Activated CD4-positive, alpha-beta T cell treated with anti-CD3 and anti-CD28 coated beads for 36 hours (primary cell): Measurements from ENCODE around the gene MACROD2. TPM values are rescaled to one million over a fixed set of nuclear protein-coding genes. Genes with fewer than 3 reads are reported as not detected.

Experiments
- ATAC-seq: fragments of 200-7000 bp; cut with Tn5 transposase; one replicate; pipeline ENCODE4 v1.10.0; 2021; ENCODE audit warnings: mild to moderate bottlenecking, moderate library complexity
- CTCF ChIA-PET: fragments of 350-600 bp; sonication (Branson Sonifier 250); formaldehyde crosslinking; loops from one replicate; lab custom pipeline; 2021; ENCODE audit warnings: antibody characterized with exemption; lab: Charles Lee
- POLR2A ChIA-PET: fragments of 350-600 bp; sonication (Branson Sonifier 250); formaldehyde crosslinking; loops from one replicate; lab custom pipeline; 2021; ENCODE audit warnings: antibody characterized with exemption, inconsistent platforms; lab: Charles Lee
- DNase-seq: peaks from one replicate; pipeline ENCODE4 v3.0.0-alpha.2; 2020
- H3K27ac Mint-ChIP-seq: one replicate; pipeline ENCODE4 v1.8.0; 2021; ENCODE audit warnings: mixed read lengths
- H3K27me3 Mint-ChIP-seq: one replicate; pipeline ENCODE4 v1.8.0; 2021; ENCODE audit warnings: mixed read lengths
- H3K36me3 Mint-ChIP-seq: one replicate; pipeline ENCODE4 v1.8.0; 2021; ENCODE audit warnings: low read depth, mixed read lengths
- H3K4me1 Mint-ChIP-seq: one replicate; pipeline ENCODE4 v1.8.0; 2021; ENCODE audit warnings: mixed read lengths
- H3K4me3 Mint-ChIP-seq: one replicate; pipeline ENCODE4 v1.8.0; 2021; ENCODE audit warnings: mild to moderate bottlenecking, moderate library complexity, mixed read lengths
- H3K9me3 Mint-ChIP-seq: one replicate; pipeline ENCODE4 v1.8.0; 2021; ENCODE audit warnings: low read depth, mixed read lengths
- intact Hi-C, 2 experiments: fragments of 100-400 bp; cut with DNase I in 1 of 2; cut with micrococcal nuclease in 1 of 2; formaldehyde crosslinking; loops; one replicate each; pipeline versions ENCODE4 v1.14.2 to v1.15.1; 2022 to 2024; cut with DNase I, micrococcal nuclease
- total RNA-seq, 2 experiments: library from RNA; stranded (reverse); gene quantifications; one replicate each; pipeline ENCODE4 v1.2.3, GENCODE V29; 2021

The MACROD2 gene
- total RNA-seq, 2 experiments from 2014 or later = not detected

DNA sequence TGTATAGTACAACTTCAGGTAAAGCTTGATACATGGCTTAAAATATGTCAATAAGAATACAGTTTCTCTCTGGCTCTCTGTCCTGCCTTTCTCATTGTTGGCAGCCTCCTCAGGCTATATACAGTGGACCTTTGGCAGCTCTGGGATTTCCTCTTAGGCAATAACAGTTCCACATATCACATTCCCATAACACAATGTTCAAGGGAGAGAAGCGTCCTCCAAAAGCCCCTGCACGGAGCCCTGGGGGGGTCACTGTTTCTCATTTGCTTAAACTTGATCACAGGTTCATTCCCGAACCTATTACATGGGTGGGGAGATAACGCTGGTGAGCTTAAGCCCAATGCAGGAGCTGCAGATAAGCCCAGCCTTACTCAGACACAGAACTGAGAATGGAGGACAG lies 346.5 kb downstream of the MACROD2 start:
- H3K9me3 Mint-ChIP-seq = peaks cover 4% of the 10 kb centered on the region
- H3K4me1 Mint-ChIP-seq = no peaks in the 10 kb centered on the region
- no peak overlapping the region for H3K27ac Mint-ChIP-seq
- H3K4me3 Mint-ChIP-seq = no peak overlapping the region
- intact Hi-C loops = no loop called here
- ATAC-seq (no peak), DNase-seq (no peak)
- H3K27me3 Mint-ChIP-seq = no peaks in the 10 kb centered on the region
- CTCF ChIA-PET = interaction anchor here (0.6 kb wide), 1 partner anchor 47 kb away, joined by 3 read pairs; no protein-coding TSS in a partner anchor
- POLR2A ChIA-PET = no interaction called here
- H3K36me3 Mint-ChIP-seq = no peaks in the 10 kb centered on the region

DNA sequence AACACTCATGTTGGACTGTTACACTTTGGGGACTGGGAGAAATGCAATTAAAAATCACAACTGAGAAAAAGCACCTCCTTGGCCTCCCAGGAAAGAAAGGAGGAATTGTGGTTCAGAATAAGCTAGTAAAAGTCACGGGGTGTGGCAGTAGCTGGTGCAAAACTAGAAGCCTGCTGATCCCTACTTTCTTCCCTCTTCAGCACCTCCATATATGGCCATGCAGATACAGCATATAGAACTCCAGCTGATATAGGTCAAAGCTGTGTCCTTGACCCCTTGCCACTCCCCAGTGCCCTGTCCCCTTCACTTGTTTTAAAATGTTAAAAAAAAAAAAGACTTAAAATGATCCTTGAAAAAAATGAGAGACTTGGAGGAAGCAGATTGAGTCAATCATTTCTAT lies 347.6 kb downstream of the MACROD2 start:
- H3K4me3 Mint-ChIP-seq = no peak overlapping the region
- ATAC-seq (no peak), DNase-seq (no peak)
- H3K27ac Mint-ChIP-seq = no peak overlapping the region
- no peaks in the 10 kb centered on the region for H3K36me3 Mint-ChIP-seq
- H3K27me3 Mint-ChIP-seq = no peaks in the 10 kb centered on the region
- POLR2A ChIA-PET = no interaction called here
- H3K9me3 Mint-ChIP-seq = peaks cover 8% of the 10 kb centered on the region
- intact Hi-C loops = no loop called here
- no peaks in the 10 kb centered on the region for H3K4me1 Mint-ChIP-seq
- CTCF ChIA-PET = no interaction called here

DNA sequence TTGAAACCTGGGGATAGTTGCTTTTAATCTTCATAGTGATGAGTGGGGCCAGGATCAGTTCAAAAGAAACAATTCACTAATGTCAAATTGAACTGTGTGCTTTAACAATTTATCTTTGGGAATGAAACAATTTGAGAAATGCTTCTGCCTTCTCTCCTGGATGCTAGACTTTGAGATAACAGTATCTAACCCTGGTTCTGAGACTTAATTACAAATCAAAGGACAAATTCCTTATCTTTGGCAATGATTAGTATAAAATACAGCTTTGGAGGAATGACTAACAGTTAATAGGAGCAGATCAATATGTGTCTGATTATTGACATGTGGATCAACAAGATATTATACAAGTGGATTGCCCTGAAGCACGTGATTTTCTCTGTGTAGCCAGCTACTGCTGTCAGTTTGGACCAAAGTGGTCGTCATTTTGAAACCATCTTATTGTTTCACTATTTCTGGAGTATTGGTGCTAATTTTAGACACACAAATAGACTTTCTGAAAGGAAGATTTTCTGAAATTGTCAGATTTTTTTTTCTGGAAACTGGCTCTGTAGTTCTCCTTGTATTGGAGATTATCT lies 348.3 kb downstream of the MACROD2 start:
- no peaks in the 10 kb centered on the region for H3K27me3 Mint-ChIP-seq
- POLR2A ChIA-PET = no interaction called here
- no peaks in the 10 kb centered on the region for H3K4me1 Mint-ChIP-seq
- CTCF ChIA-PET = no interaction called here
- ATAC-seq (no peak), DNase-seq (no peak)
- no peak overlapping the region for H3K27ac Mint-ChIP-seq
- H3K9me3 Mint-ChIP-seq = peaks cover 8% of the 10 kb centered on the region
- no peaks in the 10 kb centered on the region for H3K36me3 Mint-ChIP-seq
- H3K4me3 Mint-ChIP-seq = no peak overlapping the region
- intact Hi-C loops = no loop called here

DNA sequence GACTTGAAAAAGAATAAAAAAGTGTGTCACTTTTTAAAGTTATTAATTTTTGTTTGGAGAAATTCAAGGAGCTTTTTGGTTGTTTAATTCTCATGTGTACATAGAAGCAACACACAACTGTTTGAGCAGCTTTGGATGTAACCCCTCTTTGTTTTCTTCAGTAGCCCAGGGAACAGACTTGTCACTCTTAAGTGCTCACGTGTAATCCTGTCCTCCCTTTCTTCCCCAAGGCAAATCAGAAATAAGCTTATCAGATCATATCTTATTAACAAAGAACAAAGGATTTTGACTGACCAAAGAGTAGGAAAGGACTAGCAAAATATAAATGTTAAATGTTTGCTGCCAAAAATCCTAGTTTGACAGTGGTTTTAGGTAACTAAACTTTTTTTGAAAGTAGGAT lies 349.4 kb downstream of the MACROD2 start:
- Mint-ChIP-seq H3K36me3 (no peaks in the 10 kb centered on the region), H3K4me3 (no peak overlapping the region), H3K4me1 (no peaks in the 10 kb centered on the region), H3K27me3 (no peaks in the 10 kb centered on the region), H3K27ac (no peak overlapping the region), H3K9me3 (peaks cover 8% of the 10 kb centered on the region)
- ChIA-PET POLR2A (no interaction called here), CTCF (no interaction called here)
- intact Hi-C loops = no loop called here
- DNase-seq (no peak), ATAC-seq (no peak)

DNA sequence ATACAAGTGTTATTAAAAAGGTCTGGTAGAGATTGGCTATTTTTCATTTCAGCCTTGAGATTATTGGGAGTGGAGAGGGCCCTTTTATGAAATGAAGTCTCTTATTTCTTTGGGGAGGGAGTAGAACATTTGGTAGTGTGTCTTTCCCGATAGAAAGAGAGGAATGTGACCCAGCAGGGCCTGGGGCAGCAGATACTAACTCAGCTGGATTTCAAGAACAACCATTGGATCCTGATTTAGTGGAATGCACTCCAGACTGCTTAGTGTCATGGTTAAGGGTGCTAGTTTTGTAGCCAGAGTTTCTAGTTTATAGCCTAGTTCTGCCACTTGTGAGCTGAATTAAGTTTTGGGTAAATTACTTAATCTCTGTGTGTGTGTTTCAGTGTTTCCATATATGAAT lies 360.5 kb downstream of the MACROD2 start:
- peaks cover 5% of the 10 kb centered on the region for H3K9me3 Mint-ChIP-seq
- no peaks in the 10 kb centered on the region for H3K27me3 Mint-ChIP-seq
- no peaks in the 10 kb centered on the region for H3K36me3 Mint-ChIP-seq
- CTCF ChIA-PET = interaction anchor here (0.6 kb wide), 1 partner anchor 13 kb away, joined by 4 read pairs; no protein-coding TSS in a partner anchor
- H3K4me3 Mint-ChIP-seq = no peak overlapping the region
- intact Hi-C loops = no loop called here
- POLR2A ChIA-PET = interaction anchor here (0.6 kb wide), 1 partner anchor 1764 kb away, joined by 3 read pairs; no protein-coding TSS in a partner anchor
- no peak overlapping the region for H3K27ac Mint-ChIP-seq
- H3K4me1 Mint-ChIP-seq = no peaks in the 10 kb centered on the region
- no peak for ATAC-seq
- DNase-seq = no peak

DNA sequence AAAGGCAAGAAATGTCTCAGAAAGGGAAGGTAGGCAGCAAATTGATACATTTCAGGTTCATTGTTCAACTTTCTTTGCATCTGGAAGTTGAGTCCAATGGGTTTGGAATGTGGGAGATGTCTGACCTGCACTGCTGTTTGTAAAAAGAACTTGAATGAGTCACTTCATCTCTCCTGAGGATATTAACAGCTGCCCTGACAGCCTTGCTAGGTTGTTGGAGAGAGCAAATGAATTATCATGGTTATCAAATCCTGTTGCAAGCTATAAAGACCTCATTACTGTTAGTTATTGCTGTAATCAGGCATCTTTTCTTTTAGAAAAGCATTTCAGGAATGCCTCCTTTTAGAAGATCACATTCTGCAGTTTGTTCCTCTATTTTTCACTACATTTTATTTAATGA lies 365.1 kb downstream of the MACROD2 start:
- POLR2A ChIA-PET = no interaction called here
- Mint-ChIP-seq H3K27ac (no peak overlapping the region), H3K4me3 (no peak overlapping the region), H3K27me3 (no peaks in the 10 kb centered on the region), H3K36me3 (no peaks in the 10 kb centered on the region), H3K4me1 (no peaks in the 10 kb centered on the region), H3K9me3 (peaks cover 11% of the 10 kb centered on the region)
- intact Hi-C loops = no loop called here
- CTCF ChIA-PET = no interaction called here
- DNase-seq (no peak), ATAC-seq (no peak)

DNA sequence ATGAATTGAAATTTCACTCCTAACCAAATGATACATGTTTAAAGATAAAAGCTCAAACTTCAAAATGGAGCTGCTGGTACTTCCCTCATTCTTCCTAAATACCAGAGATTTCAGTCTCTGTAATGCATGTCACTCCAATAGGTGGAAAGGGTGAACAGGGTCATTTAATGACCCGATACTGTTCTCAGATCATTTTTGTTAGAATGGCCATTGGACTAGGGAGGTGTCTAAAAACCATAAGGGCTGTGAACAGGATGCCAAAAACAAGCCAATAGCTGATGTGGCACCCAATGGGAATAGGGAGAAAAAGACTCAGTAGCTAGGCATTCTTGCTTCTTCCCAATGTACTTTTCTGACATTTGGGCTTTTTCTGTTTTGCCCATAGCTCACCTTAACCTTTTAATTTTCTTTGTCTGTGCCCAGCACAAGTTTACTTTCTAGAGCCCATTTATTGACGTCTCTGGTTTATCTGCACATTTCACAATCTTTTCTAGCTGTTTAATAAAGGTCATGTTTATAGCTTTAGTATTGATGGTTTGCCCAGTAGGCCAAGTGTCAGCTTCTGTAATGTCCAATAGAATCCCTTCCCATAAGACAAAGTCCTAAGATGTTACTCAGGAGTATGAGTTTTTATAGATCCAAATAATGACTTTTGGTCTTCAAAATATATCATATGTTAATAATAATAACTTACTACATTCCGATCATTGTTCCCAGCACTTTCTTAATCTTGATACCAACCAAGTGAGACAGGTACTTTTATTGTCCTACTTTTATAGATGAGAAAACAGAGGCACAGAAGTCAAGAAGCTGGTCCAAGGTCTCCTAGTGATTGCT lies 366.4 kb downstream of the MACROD2 start:
- peaks cover 11% of the 10 kb centered on the region for H3K9me3 Mint-ChIP-seq
- intact Hi-C loops = no loop called here
- no peaks in the 10 kb centered on the region for H3K27me3 Mint-ChIP-seq
- ATAC-seq (no peak), DNase-seq (no peak)
- H3K36me3 Mint-ChIP-seq = no peaks in the 10 kb centered on the region
- ChIA-PET POLR2A (no interaction called here), CTCF (interaction anchor here (1.3 kb wide), 1 partner anchor 25 kb away, joined by 4 read pairs; no protein-coding TSS in a partner anchor)
- no peaks in the 10 kb centered on the region for H3K4me1 Mint-ChIP-seq
- no peak overlapping the region for H3K4me3 Mint-ChIP-seq
- H3K27ac Mint-ChIP-seq = no peak overlapping the region

DNA sequence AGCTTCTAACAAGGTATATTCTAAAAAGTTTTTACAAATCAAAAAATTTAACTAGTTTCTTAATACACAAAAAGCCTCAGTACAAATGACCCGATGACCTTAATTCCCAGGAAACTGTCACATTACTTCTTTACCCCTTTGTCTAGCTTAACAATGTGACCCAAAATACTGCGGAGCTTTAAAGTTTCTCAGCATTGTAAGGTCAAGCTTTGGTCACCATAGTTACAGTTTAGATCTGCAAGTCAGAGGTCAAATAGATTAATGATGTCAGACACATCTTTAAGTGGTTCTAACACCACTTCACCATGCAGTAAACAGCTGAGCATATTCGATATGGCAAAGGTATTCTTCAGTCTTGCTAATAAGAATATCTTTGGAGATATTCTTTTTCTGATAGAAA lies 378.9 kb downstream of the MACROD2 start:
- Mint-ChIP-seq H3K9me3 (no peaks in the 10 kb centered on the region), H3K27me3 (no peaks in the 10 kb centered on the region), H3K27ac (no peak overlapping the region), H3K36me3 (no peaks in the 10 kb centered on the region), H3K4me3 (no peak overlapping the region), H3K4me1 (no peaks in the 10 kb centered on the region)
- intact Hi-C loops = no loop called here
- ChIA-PET POLR2A (no interaction called here), CTCF (interaction anchor here (0.7 to 0.9 kb wide), 2 partner anchors 66 to 397 kb away, joined by 3 read pairs; no protein-coding TSS in a partner anchor)
- DNase-seq = no peak
- ATAC-seq = no peak

DNA sequence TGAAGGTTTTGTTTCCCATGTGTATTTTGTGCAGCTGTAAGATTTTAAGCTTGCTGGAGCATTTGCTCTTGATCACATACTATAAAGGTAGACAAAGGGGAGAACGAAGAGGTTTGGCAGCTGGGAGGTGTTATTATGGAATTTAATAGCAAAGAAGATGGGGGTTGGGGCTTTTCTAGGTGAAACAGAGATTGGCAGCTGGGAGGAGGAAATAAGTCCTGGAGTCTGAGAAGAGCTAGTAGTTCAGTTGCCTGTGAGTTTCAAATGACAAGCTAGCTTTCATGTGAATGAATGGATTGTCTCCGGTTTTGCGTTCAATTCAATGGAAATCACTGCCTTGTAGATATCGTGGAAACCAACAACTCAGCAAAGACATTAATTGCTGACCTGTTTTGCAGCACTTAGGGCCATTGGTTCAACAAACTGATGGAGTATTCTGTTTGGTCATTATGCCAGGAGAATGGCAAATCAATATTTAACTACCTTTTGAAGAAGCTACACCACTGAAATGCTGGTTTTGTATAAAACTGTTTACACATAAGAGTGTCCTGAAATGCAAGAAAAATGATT lies 380.2 kb downstream of the MACROD2 start:
- intact Hi-C loops = no loop called here
- ChIA-PET POLR2A (no interaction called here), CTCF (no interaction called here)
- ATAC-seq = no peak
- no peaks in the 10 kb centered on the region for H3K9me3 Mint-ChIP-seq
- H3K4me3 Mint-ChIP-seq = no peak overlapping the region
- DNase-seq = no peak
- H3K27me3 Mint-ChIP-seq = no peaks in the 10 kb centered on the region
- H3K36me3 Mint-ChIP-seq = no peaks in the 10 kb centered on the region
- H3K27ac Mint-ChIP-seq = no peak overlapping the region
- no peaks in the 10 kb centered on the region for H3K4me1 Mint-ChIP-seq

- ATAC-seq (no peak), DNase-seq (no peak)
- CTCF ChIA-PET = no interaction called here
- Mint-ChIP-seq H3K27ac (no peak overlapping the region), H3K4me1 (no peaks in the 10 kb centered on the region), H3K36me3 (no peaks in the 10 kb centered on the region), H3K27me3 (no peaks in the 10 kb centered on the region), H3K9me3 (peaks cover 3% of the 10 kb centered on the region), H3K4me3 (no peak overlapping the region)
- POLR2A ChIA-PET = no interaction called here
- intact Hi-C loops = no loop called here
Observed at GRCh38 chr20:14378326-14378725, 383.0 kb downstream of the MACROD2 start.

DNA sequence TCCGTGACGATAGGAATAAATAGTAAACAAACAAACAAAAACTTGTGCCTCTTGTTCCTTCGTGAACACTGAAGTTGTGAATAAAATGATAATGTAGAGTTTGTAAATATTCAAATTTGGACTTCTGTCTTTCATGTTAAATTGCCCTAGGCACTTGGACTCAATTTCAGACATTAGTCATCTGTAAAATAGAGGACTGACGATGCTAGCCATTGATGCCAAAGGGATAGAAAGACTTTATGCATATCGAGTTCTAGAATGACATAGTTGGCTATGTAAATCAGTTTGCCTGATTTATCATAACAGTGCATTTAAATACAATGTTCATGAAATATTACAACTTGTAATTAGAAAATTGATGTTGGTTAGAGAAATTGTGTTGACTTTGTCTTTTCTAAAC lies 388.0 kb downstream of the MACROD2 start:
- DNase-seq = no peak
- Mint-ChIP-seq H3K4me1 (no peaks in the 10 kb centered on the region), H3K4me3 (no peak overlapping the region), H3K27ac (no peak overlapping the region), H3K9me3 (peaks cover 9% of the 10 kb centered on the region), H3K36me3 (no peaks in the 10 kb centered on the region), H3K27me3 (no peaks in the 10 kb centered on the region)
- ChIA-PET CTCF (no interaction called here), POLR2A (no interaction called here)
- ATAC-seq = no peak
- intact Hi-C loops = no loop called here
